ENCODE results near the gene KLHL10.
"Not testable (repeated sequence)": the region's sequence is repeated elsewhere in the genome, so short reads cannot be mapped to it uniquely, and the experiment has no call there.

The KLHL10 gene

DNA sequence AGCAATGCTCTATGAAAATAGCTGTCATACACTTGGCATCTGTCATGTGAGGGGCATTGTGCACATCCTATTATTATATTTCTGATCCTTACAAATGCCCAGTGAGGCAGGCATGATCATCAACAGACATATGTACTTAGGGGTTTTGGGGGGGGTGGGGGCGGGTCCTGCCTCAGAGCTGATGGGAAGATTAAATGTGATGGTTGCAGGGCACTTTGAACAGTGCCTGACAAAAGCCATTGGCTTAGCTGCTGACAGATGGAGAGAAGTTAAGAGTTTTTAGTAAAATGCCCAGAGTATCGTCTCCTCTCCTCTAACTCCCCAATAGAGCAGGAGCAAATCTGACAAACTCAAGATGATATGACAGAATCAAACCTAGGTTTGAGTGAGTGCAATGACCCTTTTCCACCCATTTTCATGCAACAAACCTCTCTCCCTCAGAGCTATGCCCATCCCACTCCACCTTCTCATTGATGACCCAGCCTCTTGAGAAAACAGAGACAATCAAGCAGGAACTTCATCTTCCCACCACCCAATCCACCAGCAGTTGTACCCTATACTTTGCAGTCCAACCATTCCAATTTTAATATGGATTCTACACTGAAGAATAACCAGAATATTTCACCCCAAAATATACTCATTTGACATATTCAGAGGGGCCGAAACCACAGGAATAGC lies 22.8 kb downstream of the KLHL10 start:
- DNase-seq = no peak

DNA sequence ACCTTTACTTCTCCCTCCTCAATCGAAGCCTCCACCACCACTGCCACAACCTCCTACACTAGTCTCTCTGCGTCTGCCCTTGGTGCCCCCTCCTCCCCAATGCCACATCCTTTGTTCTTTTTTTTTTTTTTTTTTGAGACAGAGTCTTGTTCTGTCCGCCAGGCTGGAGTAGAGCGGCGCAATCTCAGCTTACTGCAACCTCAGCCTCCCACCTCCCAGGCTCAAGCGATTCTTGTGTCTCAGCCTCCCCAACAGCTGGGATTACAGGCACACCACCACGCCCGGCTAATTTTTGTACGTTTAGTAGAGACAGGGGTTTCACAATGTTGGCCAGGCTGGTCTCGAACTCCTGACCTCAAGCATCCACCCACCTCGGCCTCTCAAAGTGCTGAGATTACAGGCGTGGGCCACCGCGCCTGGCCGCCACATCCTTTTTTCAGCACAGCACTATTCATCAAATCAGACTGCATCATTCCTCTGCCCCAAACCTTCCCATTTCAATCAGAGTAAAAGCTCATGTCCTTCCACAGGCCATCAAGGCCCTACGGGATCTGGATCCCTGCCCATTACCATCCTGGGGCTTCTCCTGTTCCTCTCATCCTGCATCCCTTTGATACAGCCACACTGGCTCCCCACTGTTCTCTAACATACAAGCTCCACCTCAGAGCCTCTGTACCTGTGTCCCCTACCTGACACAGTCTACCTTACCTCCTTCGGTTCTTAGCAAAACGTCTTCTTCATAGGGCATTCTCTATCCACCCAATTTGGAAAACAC lies 25.6 kb downstream of the KLHL10 start:
- no peak for DNase-seq

DNA sequence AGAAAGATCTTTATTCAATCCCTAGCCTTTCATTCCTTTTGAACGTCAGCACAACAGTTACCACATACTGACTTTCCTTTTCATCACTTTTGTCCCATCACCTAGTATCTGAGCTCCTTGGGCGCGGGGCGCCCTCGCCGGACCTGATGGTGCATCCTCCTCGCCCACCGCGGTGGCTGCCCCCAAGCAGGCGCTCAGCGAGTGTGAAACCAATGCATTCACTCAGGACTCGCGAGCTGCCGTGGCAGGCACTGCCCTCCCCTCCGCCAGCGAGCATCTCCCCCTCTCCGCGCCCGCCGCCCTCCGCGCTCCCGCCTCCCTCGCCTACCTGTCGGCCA lies 26.8 kb downstream of the KLHL10 start:
- no peak for DNase-seq

DNA sequence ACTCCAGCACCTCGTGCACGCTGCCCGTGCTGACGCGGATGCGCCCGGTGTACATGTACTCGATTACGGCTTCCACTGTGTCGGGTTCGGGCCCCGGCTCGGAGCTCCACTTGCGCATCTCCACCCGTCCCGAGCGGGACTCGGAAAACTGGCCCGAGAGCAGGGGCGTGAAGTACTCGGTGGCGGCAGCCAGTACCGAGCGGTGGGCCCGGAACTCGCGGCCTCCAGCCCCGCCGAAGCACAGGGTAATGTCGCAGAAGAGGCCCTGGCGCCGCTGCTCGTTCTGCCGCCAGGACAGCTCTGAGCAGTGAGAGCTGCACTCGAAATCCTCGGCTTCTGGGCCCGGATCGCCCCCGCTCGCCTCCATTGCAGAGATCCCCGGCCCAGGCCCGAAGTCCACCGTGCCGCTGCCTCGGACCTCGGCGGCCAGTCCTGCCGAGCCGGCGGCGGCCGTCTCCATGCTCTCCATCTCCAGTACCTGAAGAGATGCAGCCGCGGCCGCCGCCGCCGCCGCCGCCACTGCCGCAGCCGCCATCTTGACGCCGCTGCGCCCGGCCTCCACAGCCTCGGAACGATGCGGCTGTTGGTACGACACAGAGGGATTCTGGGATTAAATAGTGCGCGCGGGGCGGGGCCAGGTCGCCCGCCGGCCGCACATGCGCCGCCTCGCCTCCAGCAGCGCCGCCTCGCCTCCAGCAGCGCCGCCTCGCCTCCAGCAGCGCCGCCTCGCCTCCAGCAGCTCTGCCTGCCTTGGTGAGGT lies 27.4 kb downstream of the KLHL10 start, which contains the start of gene KLHL11:
Gene KLHL11, minus strand, starts transcription at position 588 of the 760 bp plus-strand sequence. Its CDS starts 53 bp downstream, at position 535.
- DNase-seq = peak; percentile 38 to 68

GRCh38 chr17:41865596-41865893 lies 27.9 kb downstream of the KLHL10 start:
- no peak for DNase-seq

- no peak for DNase-seq
These were observed 30.9 kb downstream of the KLHL10 start for GRCh38 chr17:41868568-41868967.

DNA sequence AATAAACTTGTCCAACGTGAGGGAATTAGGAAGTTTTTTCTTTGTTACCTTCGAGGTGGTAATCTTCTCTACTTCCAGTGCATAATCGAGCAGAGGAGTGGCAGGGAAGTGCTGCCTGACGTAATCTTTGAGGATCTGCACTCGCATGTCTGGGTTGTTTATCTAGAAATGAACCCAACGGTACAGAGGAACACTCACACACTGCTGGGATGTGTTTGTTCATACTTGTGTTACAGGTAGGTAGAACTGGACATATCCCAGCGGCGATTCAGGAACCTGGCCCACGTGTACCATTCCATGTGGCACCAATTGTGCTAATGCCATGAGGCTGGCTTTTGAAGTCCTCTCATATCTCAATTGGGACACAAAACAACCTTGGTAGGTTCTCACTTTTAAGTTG lies 31.8 kb downstream of the KLHL10 start:
- DNase-seq = no peak

DNA sequence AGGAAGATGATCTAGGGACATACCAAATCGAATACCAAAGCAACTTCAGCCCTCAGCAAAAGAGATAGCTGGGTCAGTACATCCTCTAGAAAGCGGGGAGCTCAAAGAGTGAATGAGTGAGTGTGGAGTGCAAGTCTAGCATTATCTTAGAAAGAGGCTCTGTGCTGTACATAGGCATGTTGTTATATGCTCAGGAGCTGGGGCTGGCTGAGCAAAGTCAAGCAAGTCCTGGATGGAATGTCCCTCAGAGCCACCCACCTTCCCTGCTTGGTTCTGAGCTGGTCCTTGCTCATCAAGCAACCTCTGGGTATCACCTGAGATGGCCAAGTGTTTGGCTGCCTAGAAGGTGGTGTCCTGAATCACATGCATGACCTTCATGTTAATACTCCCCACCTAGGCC lies 32.5 kb downstream of the KLHL10 start:
- DNase-seq = no peak

- DNase-seq = no peak
These were observed 33.0 kb downstream of the KLHL10 start for GRCh38 chr17:41870627-41871026.

DNA sequence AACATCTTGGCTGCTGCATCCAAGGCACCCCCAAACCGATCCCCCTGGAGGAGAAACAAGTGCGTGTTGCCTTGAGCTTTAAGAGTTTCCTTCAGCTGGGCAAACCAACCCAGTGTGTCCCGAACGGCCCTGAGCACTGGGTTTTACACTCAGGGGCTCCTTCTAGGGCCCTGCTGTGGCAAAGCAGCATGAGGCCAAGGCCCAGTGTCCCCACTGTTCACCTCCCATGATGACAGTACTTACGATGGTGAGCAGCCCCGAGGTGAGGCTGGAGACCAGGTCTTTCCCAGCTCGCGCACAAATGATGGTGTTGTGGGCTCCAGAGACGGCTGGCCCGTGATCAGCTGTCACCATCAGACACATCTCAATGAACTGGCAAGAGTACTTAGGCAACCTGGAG lies 34.2 kb downstream of the KLHL10 start:
- DNase-seq = no peak

DNA sequence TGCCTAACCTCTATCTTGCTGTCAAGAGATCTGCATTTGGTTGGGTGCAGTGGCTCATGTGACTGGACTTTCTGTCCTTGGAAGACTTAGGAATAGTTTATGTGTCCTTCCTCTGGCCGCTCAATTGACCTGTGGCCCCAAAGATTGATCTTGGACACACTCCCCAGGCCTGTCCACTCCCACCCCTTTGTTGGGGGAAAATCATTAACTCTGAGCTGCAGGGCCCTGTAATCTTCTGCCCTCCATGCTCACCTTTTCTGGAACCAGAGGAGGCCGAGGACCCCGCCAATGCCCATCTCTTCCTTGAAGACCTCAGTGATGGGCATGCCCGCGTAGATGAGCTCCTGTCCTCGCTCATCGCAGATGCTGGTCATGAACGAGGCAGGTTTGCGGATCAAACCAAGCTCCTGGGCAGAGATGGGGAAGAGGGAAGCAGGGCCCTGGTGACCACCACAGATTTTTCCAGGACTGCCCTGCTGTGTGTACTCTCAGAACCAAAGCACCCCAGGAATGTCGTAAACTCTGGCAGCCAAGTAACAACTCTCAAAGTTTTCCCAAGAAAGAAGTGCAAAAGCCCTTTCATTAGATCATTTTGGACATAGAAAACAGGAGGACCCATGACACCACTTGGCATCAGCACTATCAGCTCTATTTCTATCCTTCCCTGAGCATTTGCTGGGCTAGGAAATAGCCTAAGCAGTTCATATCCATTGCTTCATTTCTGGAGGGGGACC lies 36.1 kb downstream of the KLHL10 start:
- no peak for DNase-seq

GRCh38 chr17:41874293-41874670 lies 36.7 kb downstream of the KLHL10 start:
- not testable (repeated sequence) for DNase-seq

GRCh38 chr17:41880130-41880529 lies 42.5 kb downstream of the KLHL10 start:
- DNase-seq = no peak

- no peak for DNase-seq
These were observed 45.1 kb downstream of the KLHL10 start for GRCh38 chr17:41882756-41883155.

DNA sequence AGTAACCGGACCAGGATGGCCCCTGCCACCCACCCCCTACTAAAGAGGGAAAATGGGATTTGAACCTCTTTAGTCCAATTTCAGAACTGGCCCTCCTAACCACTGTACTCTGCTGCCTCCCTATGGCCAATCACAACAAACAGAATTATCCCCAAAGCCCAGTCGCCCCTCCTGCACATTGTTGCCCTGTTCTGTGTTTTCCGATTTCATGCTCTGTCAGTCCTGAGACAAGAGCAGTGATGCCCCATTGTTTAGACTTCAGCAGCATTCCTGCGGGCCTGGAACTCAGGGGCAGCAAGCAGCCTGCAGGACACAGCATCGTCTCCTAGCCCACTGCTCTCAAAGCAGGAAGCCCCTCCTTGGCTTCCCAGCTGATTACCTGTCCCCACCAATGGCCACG lies 48.1 kb downstream of the KLHL10 start:
- no peak for DNase-seq

DNA sequence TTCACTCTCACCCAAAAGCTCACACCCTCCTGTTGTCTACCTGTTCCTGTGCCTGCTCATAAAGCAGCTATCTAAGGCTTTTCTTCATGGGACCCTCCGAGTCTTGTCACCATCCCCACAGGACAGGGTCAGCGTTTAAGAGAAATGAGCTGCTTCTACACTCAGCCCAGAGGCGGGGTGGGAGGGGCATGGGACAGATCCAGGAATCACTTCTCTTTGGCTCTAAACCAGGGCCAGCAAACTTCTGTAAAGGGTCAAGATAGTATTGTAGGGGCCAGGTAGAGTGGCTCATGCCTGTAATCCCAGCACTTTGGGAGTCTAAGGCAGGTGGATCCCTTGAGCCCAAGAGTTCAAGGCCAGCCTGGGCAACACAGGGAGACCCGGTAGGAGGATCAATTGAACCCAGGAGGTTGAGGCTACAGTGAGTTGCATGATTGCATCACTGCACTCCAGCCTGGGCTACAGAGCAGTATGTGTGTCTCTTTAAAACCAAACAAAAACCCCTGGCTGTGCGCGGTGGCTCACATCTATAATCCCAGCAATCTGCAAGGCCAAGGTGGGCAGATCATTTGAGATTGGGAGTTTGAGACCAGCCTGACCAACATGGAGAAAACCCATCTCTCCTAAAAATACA lies 50.8 kb downstream of the KLHL10 start:
- DNase-seq = no peak

DNA sequence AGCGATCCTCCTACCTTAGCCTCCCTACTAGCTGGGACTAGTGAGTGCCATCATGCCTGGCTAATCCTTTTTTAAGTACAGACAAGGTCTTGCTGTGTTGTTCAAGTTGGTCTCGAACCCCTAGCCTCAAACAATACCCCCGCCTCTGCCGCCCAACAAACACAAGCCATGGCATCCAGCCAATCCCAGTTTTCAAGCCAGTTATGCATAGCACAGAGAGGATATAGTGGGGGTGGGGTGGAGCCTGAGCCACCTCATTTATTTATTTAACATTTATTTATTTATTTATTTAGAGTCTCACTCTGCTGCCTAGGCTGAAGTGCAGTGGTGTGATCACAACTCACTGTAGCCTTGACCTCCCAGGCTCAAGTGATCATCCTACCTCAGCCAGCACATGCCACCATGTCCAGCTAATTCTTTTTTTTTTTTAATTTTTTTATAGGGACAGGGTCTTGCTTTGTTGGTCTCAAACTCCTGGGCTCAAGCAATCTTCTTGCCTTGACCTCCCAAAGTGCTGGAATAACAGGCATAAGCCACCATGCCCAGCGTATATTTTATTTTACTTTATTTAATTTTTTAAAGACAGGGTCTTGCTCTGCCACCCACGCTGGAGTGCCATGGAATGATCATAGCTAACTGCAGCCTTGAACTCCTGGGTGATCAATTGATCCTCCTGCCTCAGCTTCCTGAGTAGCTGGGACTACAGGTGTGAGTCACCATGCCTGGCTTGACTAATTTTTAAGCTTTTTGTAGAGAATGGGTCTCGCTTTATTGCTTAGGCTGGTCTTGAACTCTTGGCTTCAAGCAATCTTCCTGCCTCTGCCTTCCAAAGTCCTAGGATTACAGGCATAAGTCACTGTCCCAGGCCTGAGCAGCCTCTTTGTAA lies 53.8 kb downstream of the KLHL10 start:
- DNase-seq = no peak

DNA sequence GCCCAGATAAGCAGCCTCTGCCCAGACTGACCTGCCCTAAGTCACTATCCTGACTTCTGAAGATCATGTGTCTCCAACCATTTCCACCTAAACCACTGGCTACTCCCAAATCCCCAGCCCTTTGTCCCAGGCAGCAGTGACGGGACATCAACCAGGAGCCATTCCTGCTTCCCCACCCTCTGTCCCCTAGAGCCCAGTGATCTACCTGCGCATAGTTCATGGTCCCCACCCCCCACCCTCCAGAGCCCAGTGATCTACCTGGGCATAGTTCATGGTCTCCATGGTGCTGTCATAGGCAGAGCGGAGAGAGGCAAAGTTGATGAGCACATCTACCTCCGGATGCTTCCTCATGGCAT lies 54.4 kb downstream of the KLHL10 start:
- DNase-seq = no peak

DNA sequence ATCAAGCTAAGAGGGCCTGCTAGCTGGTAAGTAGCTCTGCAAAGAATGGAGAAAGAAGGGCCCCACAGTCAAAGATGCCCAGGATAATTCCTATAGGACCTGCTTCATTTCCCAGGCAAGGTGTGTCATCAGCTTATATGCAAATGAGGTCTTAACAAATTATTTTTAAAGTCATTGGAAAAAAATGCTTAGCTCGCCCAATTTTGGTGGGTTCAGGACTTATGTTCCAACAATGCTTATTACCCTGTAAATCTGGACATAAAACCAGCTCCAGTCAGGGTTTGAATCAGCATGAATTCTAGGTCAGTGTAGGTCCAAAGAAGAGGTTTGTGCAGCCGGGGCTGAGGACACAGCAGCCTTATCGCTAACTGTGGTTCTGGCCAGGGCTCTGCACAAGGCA lies 55.8 kb downstream of the KLHL10 start:
- DNase-seq = no peak

GRCh38 chr17:41894791-41895331 lies 57.2 kb downstream of the KLHL10 start:
- DNase-seq = no peak

- DNase-seq = no peak
These were observed 58.0 kb downstream of the KLHL10 start for GRCh38 chr17:41895617-41896016.

DNA sequence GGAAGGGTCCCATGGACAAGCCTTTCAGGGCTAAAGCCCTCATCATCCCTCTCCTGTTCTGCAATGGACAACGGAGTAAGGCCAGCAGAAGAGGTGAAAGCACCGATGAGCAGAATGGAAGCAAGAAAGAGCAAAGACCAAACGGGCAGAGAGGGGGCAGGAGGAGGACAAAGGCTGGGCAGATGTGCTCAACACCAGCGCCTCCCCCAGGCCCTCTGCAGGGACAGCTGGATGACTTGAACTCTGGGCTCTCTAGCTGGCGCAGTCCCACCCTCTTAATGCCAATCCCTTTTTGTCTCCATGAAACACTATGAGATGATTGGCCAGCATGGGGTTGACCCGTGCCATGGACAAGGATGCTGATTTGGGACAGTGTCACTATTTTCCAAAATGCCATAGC lies 59.1 kb downstream of the KLHL10 start:
- no peak for DNase-seq
